OCI-M2 (cell line): ENCODE measurements around the gene COL5A1.

ENCODE experiments used
- DNase-seq: peaks from one replicate; lab custom pipeline; 2025; ENCODE audit not compliant: unreplicated experiment; lab: John Stamatoyannopoulos, UW

COL5A1 gene

DNA sequence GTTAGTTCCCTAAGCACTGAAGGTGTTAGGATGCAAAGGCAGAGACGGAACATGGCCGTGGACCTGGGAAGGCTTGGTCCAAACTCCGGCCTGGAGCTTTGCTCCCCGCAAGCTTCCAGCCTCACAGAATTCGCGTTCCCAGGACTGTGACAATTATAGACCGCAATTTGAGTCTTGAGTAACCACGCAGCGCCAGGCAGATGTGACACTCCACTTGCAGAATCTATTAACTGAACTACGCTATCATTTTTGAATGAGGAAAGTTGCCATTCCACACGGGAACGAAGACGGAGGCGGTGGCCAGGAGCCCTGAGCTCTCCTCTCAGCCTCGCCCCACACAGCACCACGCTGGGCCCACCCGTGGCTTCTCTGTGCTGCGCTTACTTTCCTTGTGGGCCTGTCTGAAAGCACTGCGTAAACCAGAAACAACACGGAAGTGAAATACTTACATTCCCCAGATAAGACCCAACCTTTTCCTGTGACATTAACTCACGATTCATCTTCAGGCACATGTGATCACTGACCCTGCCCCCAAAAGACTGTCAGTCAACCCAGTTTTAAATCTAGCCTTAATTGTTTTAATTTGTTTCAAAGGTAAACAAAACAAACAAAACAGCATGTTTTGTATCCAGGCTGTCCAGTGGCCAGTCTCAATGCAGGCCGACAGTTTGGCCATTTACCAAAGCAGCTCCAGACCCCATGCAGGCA, 16.1 kb upstream of the COL5A1 start:
- no peak for DNase-seq

DNA sequence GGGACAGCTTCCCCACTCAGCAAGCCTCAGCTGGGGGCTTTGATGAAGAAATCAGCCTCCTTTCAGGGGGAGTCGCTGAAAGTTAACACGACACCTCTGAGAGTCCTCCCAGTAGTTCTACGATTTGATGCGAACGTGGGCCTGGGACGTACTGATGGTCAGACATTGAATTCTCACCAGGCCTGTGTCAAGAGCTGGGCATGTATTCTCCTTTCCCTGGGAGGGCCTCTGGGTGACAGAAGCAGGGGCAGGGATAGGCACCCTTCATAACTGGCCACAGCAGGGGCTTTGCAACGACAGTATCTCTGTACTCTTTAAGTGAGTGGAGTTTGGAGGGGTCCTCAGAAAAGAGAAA, 15.6 kb upstream of the COL5A1 start:
- DNase-seq = no peak

DNA sequence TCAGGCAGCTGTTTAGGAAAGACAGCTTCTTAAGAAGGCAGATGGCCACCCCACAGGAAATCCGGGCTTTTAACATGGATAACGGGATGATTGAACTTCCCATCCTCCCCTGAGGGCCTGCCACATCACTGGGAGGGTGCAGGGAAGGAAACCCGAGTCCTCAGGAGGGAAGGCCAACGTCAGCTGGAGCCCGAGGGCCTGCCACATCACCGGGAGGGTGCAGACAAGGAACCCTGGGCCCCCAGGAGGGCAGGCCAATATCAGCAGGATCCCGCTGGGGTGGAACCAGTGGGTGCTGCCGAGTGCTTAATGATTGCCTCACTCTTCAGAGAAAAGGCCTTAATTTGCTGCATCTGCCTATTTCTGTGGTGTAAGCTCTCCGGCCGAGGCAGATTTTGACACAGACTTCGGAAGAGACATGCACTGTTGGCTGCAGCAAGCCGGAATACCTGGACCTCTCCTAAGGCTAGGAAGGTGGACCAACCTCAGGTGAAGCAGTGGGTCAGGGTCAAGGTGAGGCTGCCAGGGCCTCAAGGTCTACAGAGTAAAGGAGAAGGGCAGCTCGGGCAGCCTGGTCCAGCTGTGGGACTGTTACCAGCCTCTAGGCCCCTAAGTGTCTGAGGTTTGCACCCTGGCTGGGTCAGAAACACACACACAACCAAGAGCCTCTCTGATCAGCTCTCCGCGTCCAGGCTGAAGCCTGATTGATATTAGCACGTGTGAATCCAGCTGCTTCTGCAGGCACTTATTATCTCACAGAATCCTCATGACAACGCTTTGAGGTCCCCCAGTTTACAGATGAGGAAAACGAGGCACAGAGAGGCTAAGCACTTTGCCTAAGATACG, 14.8 kb upstream of the COL5A1 start:
- DNase-seq = no peak

DNA sequence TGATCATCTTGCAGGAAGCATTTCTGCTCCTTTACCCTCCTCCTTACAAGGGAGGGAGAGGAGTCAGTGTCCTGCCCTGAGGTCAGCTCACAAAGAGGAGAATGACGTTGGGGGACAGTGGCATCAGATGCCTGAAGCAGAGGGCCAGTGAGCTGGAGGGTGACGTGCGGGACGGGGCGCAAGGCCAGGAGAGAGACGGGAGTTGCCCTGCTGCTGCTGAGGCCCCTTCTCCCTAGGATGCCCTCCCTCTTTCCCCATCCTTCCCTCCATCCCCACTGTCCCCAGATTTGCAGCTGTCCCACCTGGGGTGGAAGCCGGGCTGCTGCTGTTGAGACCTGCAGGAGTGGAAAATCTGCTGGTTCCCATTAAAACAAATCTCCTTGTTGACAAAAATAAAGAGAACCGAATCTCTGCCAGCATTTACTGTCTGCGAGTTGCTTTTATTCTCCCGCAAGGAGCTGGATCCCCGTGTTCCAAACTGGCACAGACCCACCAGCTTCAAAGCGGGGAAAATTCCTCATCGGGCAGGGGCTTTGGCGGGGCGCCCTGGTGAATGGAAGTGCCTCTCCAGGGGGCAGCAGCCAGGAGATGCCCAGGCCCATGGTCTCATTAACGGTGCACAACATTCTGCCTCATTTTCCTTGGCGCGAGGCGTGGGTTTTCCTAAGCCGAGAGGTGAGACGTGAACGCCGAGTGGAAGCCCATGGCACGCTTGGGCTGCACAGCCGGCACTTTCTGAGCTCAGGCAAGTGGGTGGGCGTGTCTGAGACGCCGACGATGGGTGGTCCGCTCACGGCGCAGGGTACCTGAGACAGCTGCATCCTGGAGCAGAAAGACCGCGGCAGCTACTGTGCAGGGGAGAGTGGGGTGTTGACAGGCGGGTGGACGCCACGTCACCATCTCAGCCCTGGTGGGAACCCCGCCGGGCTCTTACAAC, 13.9 kb upstream of the COL5A1 start:
- DNase-seq = no peak

DNA sequence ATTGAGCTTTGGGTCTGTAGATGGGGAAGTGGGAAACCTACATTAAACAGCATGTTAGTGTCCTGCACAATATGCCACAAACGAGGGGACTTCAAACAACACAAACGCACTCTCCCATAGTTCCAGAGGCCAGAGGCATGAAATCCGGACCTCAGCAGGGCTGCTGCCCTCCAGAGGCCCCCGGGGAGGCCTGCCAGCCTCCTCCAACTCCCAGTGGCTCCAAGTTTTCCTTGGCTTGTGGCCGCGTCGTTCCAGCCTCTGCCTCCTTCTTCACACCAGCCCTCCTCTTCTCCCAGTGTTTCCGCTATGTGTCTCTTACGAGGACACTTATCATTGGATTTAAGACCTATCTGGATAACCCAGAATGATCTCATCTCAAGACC, 13.3 kb upstream of the COL5A1 start:
- DNase-seq = no peak

DNA sequence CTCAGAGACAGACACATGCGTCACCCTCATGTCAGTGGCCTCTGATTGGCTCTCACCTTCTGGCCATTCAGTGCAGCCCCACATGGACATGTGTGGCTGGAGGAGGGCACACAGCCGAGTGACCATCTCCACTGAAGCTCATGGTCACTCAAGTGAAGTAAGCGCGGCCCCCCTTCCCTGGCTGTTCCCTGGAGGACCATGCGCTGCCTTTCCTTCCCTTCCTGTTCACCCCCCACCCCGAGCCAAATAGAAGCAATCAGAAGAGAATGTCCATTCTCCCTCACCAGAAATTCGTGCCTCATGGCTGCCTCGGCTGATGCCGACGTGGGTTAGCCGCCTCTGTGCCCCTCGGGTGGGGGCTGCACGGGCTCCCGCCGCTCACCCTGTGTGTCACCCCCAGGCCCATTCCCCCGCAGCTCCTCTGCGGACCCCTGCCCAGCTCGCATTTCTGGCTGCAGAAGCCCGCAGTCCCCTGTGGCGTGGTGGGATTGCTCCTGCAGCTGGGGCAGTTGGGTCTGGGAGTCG, 12.5 kb upstream of the COL5A1 start:
- no peak for DNase-seq

DNA sequence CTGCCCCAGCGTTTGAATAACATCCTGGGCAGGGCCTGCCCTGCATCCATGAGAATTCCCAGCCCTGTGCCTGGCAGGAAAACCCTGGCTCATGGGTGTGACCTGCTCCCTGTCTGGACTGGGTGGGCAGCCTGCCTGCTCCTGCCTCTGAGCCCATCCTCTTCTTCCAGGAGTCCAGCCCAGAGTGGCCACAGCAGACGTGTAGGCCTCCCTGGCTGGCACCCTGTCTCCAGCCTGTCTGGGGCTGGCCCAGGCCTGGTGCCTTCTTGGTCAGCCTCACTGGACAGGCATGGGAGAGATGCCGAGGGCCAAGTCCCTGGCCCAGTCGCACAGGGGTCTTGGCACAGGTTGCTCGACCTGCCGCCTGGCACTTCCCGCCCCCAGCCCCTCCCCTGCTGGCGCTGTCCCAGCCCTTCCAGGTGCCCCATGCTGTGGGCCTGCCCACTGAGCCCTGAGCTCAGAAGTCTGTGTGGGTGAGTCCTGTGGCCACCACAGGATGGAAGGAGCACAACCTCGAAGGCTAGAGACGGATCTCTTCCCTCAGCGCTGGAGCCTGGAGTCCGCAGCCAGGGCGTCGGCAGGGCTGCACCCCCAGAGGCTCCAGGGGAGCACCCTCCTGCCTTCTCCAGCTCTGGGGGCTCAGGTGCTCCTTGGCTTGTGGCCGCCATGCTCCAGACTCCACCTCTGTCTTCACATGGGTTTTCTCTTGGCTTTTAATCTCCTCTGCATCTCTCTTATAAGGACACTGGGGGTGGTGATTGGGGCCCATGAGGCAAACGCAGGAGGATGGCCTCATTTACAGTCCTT, 11.8 kb upstream of the COL5A1 start:
- DNase-seq = no peak

DNA sequence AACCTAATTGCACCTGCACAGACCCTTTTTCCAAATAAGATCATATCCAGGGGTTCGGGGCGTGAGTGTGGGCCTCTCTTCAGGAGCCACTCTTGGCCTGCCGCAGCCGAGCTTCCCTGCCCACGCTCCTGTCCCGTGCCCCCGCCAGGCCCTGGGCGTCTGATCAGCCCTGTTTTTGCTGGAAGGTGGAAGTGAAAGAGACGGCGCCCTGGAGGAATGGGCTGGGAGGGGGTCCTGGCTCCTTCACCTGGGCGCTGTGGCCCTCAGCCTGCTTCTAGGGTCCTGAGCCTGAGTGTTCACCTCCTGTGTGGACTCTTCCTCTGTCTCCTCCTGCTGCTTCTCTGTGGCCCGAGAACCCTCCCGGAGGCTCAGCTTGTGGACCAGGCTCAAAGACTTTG, 11.2 kb upstream of the COL5A1 start:
- no peak for DNase-seq

DNA sequence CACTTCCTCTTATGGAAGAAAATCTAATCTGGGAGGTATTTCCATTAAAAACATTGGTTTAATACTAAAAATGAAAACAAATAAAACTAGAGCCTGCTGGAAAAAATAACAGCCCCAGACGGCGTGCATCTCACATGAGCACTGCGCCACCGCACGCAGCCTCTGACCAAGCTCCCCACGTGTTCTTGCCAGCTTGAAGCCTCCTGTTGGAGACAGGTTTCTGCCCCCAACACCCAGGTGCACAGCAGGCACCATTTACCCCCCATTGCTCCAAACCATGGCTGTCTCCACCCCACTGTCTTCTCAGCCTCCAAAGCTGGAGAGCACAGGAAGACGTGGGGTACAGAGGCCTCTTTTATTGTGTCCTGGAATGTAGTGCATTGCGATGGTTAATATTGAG, 10.7 kb upstream of the COL5A1 start:
- DNase-seq = no peak

DNA sequence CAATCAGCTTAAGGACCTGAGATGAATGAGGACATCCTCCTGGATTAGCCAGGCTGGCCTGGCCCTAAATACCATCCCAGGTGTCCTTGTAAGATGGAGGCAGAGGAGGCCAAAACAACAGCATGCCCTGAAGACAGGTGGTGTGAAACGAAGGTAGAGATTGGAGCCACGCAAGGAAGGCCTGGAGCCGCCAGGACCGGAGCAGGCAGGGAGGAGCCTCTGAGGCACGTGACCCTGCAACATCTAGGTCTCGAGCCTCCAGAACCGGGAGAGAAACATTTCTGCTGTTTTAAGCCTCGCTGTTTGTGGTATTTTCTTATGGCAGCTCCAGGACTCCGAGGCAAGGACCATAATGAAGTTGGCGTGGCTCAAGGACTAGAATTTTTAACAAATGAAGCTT, 9.7 kb upstream of the COL5A1 start:
- DNase-seq = no peak

DNA sequence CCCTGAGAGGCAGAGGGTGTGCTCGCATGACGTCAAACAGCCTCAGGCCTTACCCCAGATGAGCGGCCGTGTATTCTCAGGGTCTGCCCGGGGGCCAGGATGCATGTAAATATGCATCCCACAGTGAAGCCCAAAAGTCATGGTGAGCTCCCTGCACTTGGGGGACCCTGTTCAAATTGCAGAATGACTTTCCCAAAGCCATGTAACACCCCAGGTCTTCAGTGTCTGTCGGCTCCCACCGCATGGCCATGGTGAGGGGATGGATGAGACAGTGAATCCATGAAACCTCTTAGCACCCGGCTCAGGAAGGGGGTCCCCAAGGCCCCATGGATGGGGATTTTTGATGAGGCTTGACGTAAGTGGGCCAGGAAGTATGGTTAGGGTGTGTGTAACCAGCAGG, 9.3 kb upstream of the COL5A1 start:
- DNase-seq = no peak

DNA sequence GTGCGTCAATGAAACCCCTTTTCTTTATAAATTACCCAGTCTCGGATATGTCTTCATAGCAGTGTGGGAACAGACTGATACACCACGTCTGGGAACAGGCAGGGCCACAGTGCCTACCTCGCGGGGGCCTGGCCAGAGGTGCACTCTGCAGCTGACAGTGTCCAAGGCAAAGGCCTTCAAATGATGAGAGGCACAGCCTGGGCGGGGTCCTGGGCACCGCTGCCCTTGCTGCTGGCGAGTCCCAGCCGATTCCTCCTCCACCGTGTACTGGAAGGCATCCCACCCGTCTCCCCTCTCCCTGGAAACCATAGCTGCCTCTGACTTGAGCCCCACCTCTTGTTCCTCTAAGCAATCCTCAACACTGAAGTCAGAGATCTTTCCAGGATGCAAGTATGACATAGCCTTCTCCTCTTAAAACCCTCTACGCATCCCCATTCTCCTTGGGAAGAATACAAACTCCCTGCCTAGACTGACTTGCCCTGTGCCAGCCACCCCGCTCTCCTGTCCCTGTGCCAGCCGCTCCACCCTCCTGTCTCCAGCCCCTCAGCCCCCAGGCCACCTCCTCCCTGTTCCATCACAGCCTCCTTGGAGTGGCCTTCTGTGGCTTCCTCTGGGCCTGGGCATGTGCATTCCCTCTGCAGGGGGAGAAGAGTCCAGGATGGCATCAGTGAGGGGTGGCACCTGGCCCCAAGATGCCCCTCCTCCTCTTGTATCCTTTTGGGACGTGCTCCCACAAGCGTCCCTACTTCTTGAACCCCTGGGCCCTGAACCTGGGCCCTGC, 8.1 kb upstream of the COL5A1 start:
- DNase-seq = no peak

DNA sequence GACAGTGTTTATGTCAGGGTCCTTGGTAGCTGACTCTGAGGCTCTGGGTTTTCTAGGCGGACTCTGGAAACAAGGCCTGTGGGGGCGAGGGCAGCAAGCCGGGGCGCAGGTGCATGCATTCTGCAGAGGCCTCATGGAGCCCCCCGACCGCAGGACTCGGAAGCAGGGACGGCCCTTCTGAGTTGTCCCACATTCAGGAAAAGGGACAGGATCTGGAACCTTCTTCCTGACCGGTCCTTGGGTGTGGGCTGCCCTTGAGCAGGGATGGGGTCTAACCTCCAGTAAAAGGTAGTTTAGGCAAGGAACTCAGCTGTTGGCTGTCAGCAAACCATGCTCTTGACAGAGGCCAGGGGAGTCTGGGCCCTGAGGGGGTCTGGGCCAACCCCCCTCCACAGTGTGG, 7.4 kb upstream of the COL5A1 start:
- DNase-seq = no peak

DNA sequence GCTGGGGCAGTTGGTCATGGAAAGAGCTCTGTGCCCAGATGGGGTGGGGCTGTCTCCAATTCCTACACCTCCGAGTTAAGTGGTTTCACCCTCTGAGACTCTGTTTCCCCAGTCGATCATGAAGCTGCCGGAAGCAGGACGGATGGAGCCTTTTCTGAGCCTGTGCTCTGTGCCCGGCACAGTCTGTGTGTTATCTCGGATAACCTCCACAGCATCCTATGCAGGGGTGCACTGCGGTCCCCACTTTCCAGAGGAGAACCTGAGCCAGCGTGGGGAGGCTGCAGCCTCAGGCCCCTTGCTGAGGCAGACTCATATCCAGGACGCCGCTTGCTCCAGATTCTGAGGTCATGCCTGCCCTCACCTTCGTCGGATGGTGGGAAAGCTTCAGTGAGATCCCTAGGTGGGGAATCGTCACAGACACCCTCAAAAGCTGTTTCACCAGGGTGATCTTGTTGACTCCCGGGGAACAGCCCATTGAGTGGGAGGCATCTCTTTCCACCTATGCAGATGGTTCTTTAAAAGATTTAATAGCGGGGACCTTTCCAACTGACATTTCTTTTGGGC, 6.9 kb upstream of the COL5A1 start:
- no peak for DNase-seq

DNA sequence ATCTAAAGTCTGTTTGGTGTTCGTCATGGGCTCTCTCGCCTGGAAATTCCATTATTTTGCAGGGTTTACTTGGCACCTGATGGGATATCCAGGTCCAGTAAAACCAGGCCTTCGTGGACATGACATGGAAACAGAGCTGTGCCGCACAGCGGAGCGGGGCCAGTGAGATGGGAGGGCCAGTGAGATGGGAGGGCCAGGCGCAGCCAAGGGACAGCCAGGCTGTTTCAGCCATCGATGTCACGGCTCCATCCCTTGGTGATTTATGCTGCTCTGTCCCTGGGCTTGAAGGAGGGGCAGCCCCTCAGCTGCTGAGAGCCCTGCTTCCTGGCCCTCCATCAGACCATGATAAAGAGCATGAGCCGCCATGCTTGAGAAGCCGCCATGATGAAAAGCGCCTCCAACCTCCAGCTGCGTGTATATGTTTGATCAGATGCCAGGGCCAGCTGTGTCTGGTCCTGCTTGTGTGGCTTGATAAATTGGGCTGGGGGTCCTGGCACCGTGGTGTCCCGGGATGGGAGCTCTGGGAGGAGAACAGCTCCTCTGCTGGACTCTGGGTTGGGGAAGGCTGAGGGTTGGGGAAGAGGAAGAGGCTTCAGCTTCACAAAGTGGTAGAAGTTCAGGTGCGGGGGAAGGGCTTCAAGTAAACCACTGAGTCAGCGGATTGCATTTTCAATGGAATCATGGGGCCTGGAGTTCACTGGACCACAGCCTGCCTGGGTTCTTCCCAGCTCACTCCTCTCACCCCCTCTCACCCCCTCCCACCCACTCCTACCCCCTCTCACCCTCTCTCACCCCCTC, 6.1 kb upstream of the COL5A1 start:
- DNase-seq = no peak

DNA sequence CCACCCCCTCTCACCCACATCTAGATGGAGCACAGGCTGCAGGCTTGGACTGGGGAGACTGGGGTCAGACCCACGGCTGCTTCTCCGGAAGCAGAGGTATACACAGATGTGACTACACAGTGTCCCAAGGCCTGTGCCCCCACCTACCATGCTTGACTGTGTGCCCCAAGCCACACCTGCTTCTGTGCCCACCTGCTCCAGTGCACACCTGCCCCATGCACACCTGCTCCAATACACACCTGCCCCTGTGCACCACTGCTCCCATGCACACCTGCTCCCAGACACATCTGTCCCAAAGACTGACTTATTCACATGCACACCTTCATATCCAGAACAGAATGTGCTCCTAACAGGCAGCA, 5.5 kb upstream of the COL5A1 start:
- DNase-seq = no peak

DNA sequence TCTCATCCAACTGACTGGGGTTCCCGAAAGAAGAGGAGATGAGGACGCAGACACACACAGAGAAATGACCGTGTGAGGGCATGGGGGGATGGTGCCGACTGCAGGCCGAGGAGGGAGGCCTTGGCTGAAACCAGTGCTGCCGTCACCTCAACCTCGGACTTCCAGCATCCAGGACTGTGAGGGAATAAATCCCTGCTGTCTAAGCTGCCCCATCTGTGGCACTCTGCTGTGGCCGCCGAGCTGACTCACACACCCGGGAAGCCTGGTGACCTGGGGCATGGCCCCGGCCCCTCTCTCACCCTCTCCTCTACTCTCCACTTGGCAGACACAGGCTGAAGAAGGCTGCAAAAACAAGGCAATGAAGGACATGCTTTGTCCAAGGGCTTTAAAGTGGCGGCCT, 4.4 kb upstream of the COL5A1 start:
- no peak for DNase-seq

DNA sequence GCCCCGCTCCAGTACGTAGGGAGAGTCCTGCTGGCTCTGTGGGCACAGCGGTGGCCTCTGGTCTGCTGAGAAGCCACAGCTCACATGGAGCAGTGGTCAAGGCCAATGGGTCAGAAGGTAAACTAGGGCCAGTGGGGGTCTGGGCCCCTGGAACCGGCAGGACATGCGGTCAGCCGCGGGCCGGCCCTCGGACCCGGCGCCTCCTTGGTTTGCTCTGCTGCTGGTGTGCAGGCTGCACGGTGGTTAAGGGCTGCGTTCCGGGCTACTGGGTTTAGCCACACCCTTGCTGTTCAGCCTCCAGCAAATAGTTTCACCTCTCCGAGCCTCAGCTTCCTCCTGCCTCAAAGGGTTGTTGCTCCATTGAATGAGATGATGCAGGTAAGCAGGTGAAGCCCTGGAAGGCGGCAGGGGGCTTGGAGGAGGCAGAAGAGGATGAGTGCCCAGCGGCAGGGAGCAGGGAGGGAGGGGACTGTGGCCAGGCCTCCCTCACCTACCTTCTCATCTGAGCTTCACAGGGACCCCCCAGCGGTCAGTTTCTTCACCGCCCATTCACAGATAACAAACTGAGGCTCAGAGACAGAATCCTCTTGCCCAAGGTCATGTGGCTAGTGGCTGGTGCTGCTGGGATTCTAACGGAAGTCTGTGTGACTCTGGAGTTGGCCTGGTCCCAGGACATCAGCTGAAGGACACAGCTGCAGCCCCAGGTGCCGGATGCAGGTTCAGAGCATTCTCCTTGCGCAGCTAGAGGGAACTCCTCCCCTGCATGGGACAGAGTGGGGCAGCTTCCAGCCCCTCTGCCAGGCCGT, 3.7 kb upstream of the COL5A1 start:
- no peak for DNase-seq
